Measurements from ENCODE around the gene MEX3D. TPM values are rescaled to one million over a fixed set of nuclear protein-coding genes. Genes with fewer than 3 reads are reported as not detected.

The MEX3D gene
- total RNA-seq, 1 experiment from 2014 or later: 70.4 TPM

GRCh38 chr19:1582201-1582600 lies 14.1 kb upstream of the MEX3D start:
- no peak for TF ChIP-seq CTCF (conservative IDR thresholded peaks at IDR 0.05)
- WGBS (ENCODE audit: extremely low coverage, insufficient read length, low lambda C conversion rate): no CpG with 5 or more reads among the region's 9 CpGs
- no peaks in the 10 kb centered on the region for H3K23me2 ChIP-seq (ENCODE audit: insufficient read length, low read depth, low read length, poor library complexity, severe bottlenecking)
- H3K4ac ChIP-seq (ENCODE audit: low read depth, low read length): no peak overlapping the region
- H2BK20ac ChIP-seq (ENCODE audit: low read depth, low read length, poor library complexity, severe bottlenecking): no peak overlapping the region
- no peaks in the 10 kb centered on the region for H3K9me3 ChIP-seq (ENCODE audit: control insufficient read depth, low read depth, low read length)
- no peaks in the 10 kb centered on the region; a peak in 1 of 5 replicates for H3K9me3 Mint-ChIP-seq
- H4K91ac ChIP-seq (ENCODE audit: insufficient read length, low read depth, low read length): no peak overlapping the region
- no peak overlapping the region for H3K27ac Mint-ChIP-seq
- peaks cover 2% of the 10 kb centered on the region for H4K20me1 ChIP-seq (ENCODE audit: control insufficient read depth, insufficient read depth, insufficient read length)
- no peak overlapping the region for H3K23ac ChIP-seq (ENCODE audit: insufficient read length, low read depth, low read length)
- no peak for DNase-seq
- peaks cover 7% of the 10 kb centered on the region; the same call in 1 of the 2 replicates for H3K79me2 ChIP-seq (ENCODE audit: insufficient read depth, low read length)
- no peaks in the 10 kb centered on the region for H3K4me1 ChIP-seq (ENCODE audit: insufficient read depth, low read length)
- H3K4me3 Mint-ChIP-seq: no peak overlapping the region
- H2AFZ ChIP-seq (ENCODE audit: low read length): no peak overlapping the region
- H3K14ac ChIP-seq (ENCODE audit: insufficient read depth, low read length): no peak overlapping the region; the same call in 1 of the 2 replicates
- no peak overlapping the region for H2BK120ac ChIP-seq (ENCODE audit: low read depth, low read length, poor library complexity, severe bottlenecking)
- H3K27ac ChIP-seq (ENCODE audit: insufficient read length, low read depth, low read length): no peak overlapping the region
- H3K27me3 ChIP-seq (ENCODE audit: insufficient read depth, low read length): no peaks in the 10 kb centered on the region
- H3K4me1 Mint-ChIP-seq: no peaks in the 10 kb centered on the region
- H3K27me3 Mint-ChIP-seq (ENCODE audit: low read depth): peaks cover 2% of the 10 kb centered on the region
- no peak overlapping the region for H3T11ph ChIP-seq (ENCODE audit: low read length)
- H3K18ac ChIP-seq (ENCODE audit: insufficient read length, low read depth, low read length): no peak overlapping the region
- no peak overlapping the region for H3K9ac ChIP-seq (ENCODE audit: extremely low read depth, insufficient read length, low read length)
- no peak overlapping the region for H2BK15ac ChIP-seq (ENCODE audit: low read depth, low read length)
- peaks cover 37 to 78% (median 77%) of the 10 kb centered on the region in 3 experiments; a peak in 6 of 7 replicates for H3K36me3 Mint-ChIP-seq (ENCODE audit: insufficient read depth in 1 of 3, low read depth in 3 of 3)
- no peak overlapping the region for H2BK12ac ChIP-seq (ENCODE audit: insufficient read length, low read depth, low read length)
- no peak overlapping the region for H3K4me2 ChIP-seq (ENCODE audit: insufficient read depth, insufficient read length, low read length)
- H4K8ac ChIP-seq (replicated peaks; ENCODE audit: insufficient read length, low read depth, low read length): no peak overlapping the region
- H3K79me1 ChIP-seq (ENCODE audit: insufficient read depth, low read depth, low read length, poor library complexity, severe bottlenecking): peaks cover 7% of the 10 kb centered on the region
- no peak overlapping the region for H3K56ac ChIP-seq (ENCODE audit: insufficient read length, low read depth, low read length)
- H2BK5ac ChIP-seq (ENCODE audit: insufficient read length, low read length): no peak overlapping the region
- H4K5ac ChIP-seq (ENCODE audit: insufficient read length, low read depth, low read length): no peak overlapping the region
- H2AK5ac ChIP-seq (ENCODE audit: insufficient read length, low read length): no peak overlapping the region
